ENCODE measurements around the gene APCDD1L.

The APCDD1L gene

GRCh38 chr20:58444746-58445255 is 70.4 kb downstream of the APCDD1L start:
- no peak for DNase-seq (ENCODE audit: low read depth in 2 of 2)
- no peak overlapping the region for H3K4me3 ChIP-seq (replicated peaks in 1 of 2; ENCODE audit: low read depth in 2 of 2, low read length in 2 of 2)
- TF ChIP-seq, protein P1, sequence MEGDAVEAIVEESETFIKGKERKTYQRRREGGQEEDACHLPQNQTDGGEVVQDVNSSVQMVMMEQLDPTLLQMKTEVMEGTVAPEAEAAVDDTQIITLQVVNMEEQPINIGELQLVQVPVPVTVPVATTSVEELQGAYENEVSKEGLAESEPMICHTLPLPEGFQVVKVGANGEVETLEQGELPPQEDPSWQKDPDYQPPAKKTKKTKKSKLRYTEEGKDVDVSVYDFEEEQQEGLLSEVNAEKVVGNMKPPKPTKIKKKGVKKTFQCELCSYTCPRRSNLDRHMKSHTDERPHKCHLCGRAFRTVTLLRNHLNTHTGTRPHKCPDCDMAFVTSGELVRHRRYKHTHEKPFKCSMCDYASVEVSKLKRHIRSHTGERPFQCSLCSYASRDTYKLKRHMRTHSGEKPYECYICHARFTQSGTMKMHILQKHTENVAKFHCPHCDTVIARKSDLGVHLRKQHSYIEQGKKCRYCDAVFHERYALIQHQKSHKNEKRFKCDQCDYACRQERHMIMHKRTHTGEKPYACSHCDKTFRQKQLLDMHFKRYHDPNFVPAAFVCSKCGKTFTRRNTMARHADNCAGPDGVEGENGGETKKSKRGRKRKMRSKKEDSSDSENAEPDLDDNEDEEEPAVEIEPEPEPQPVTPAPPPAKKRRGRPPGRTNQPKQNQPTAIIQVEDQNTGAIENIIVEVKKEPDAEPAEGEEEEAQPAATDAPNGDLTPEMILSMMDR (IDR thresholded peaks at IDR 0.05; ENCODE audit: low read depth, low read length): no peak

DNA sequence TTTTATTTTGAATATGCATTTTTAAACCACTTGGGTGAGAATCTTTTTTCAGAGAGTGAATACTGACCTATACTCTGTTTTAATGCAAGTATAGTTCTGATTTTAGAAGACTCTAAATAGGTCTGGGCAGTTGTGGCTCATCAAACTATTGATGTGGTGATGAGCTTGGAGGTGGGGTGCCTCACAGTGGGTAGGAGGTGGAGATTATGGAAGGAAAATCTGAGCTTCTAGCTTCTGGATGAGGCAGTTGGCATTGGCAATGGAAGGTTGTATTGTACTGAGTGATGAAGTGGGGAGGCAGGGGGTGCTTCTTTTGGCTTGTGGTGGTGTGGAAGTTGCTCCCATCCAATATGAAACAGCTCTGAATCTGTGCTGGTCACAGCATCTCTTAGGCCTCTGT is 73.5 kb downstream of the APCDD1L start:
- H3K4me3 ChIP-seq (replicated peaks in 1 of 2; ENCODE audit: low read depth in 2 of 2, low read length in 2 of 2): no peak overlapping the region
- no peak for DNase-seq (ENCODE audit: low read depth in 2 of 2)
- TF ChIP-seq, protein P1 (IDR thresholded peaks at IDR 0.05; ENCODE audit: low read depth, low read length): no peak

- TF ChIP-seq, protein P1 (IDR thresholded peaks at IDR 0.05; ENCODE audit: low read depth, low read length): no peak
- DNase-seq (ENCODE audit: low read depth in 2 of 2): peak; percentile 16 to 25
- H3K4me3 ChIP-seq (replicated peaks in 1 of 2; ENCODE audit: low read depth in 2 of 2, low read length in 2 of 2): no peak overlapping the region
Observed at GRCh38 chr20:58440021-58440767, 75.0 kb downstream of the APCDD1L start.

DNA sequence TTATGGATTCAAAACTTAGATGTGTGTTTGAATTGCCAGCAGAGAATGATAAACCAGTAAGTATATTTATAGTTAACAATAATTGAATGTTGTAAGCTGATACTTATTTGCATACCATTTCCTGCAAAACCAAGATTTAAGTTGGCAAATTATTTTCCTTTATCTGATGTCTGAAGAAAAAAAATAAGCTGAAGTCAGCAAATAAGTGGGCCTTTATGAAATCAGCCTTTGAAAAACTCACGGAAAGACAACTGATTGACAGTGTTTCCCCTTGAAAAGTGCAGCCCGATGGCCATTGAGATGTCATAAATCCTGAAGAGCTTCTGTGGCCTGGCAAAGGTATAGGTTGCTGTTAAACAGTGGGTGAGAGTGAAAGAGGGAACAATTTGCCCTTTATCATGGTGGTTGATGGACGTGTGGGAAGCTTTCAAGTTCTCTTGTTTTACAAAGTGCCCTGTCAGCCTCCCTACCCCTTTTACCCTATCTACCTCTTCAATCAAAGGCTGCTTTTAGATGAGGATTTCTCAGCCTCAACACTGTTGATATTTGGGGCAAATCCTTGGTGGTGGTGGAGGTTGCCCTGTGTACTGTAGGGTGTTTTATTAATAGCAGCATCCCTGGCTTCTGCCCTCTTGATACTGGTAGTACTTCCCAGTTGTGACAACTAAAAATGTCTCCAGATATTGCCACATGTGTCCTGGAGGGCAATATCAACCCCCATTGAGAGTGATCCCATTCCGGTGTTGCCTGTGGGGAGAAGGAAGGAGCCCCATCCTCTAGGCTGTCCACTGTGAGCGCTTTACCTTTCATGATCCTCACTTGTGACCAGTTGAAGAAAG is 76.0 kb downstream of the APCDD1L start:
- TF ChIP-seq, protein P1 (IDR thresholded peaks at IDR 0.05; ENCODE audit: low read depth, low read length): no peak
- no peak overlapping the region for H3K4me3 ChIP-seq (replicated peaks in 1 of 2; ENCODE audit: low read depth in 2 of 2, low read length in 2 of 2)
- DNase-seq (ENCODE audit: low read depth in 2 of 2): no peak

GRCh38 chr20:58436868-58437645 is 78.1 kb downstream of the APCDD1L start:
- no peak overlapping the region for H3K4me3 ChIP-seq (replicated peaks in 1 of 2; ENCODE audit: low read depth in 2 of 2, low read length in 2 of 2)
- DNase-seq (ENCODE audit: low read depth in 2 of 2): no peak
- TF ChIP-seq, protein P1 (IDR thresholded peaks at IDR 0.05; ENCODE audit: low read depth, low read length): no peak

- TF ChIP-seq, protein P1 (IDR thresholded peaks at IDR 0.05; ENCODE audit: low read depth, low read length): no peak
- DNase-seq (ENCODE audit: low read depth in 2 of 2): no peak
- no peak overlapping the region for H3K4me3 ChIP-seq (replicated peaks in 1 of 2; ENCODE audit: low read depth in 2 of 2, low read length in 2 of 2)
Observed at GRCh38 chr20:58435237-58435636, 80.0 kb downstream of the APCDD1L start.

Data from cardiac fibroblast (primary cell).